Neural cell (in vitro differentiated cells): ENCODE results near the gene SLC6A18. TPM values are rescaled to one million over a fixed set of nuclear protein-coding genes. Genes with fewer than 3 reads are reported as not detected.
"Not testable (repeated sequence)": the region's sequence is repeated elsewhere in the genome, so short reads cannot be mapped to it uniquely, and the experiment has no call there.

ENCODE experiments used
- H2AFZ ChIP-seq: fragments of 200-600, 300-800 bp; sonication (generic), shearing (Covaris generic); 2 replicates; pipeline ENCODE4 v1.6.0; 2014; ENCODE audit warnings: low read depth, mild to moderate bottlenecking, antibody characterized with exemption, low read length, moderate library complexity
- H3F3A ChIP-seq: fragments of 200-600 bp; shearing (Covaris generic); 2 replicates; pipeline ENCODE4 v1.6.1; 2016; ENCODE audit warnings: mild to moderate bottlenecking, moderate library complexity, mixed read lengths, antibody characterized with exemption, low read length; ENCODE audit not compliant: insufficient read depth, poor library complexity, severe bottlenecking
- H3K27ac ChIP-seq: fragments of 200-600, 300-800 bp; sonication (generic), shearing (Covaris generic); 2 replicates; pipeline ENCODE4 v1.5.1; 2014; ENCODE audit warnings: mild to moderate bottlenecking, low read length, moderate library complexity
- H3K27me3 ChIP-seq: fragments of 300-800, 200-600 bp; sonication (generic), shearing (Covaris generic); 2 replicates; pipeline ENCODE4 v1.6.0; 2014; ENCODE audit warnings: mild to moderate bottlenecking, low read depth, low read length, moderate library complexity; ENCODE audit not compliant: insufficient read depth
- H3K36me3 ChIP-seq: fragments of 300-800, 200-600 bp; sonication (generic), shearing (Covaris generic); 2 replicates; pipeline ENCODE4 v1.5.1; 2014; ENCODE audit warnings: mild to moderate bottlenecking, antibody characterized with exemption, low read length, moderate library complexity; ENCODE audit not compliant: insufficient read depth
- H3K4me2 ChIP-seq: fragments of 300-800, 200-600 bp; sonication (generic), shearing (Covaris generic); 2 replicates; pipeline ENCODE4 v1.6.0; 2014; ENCODE audit warnings: mild to moderate bottlenecking, low read length
- H3K4me3 ChIP-seq: fragments of 300-800, 200-600 bp; sonication (generic), shearing (Covaris generic); 2 replicates; pipeline ENCODE4 v1.5.1; 2014; ENCODE audit warnings: mild to moderate bottlenecking, low read length, moderate library complexity
- H3K79me2 ChIP-seq: fragments of 200-600 bp; shearing (Covaris generic); replicated peaks from 2 replicates; pipeline ENCODE4 v1.6.0; 2014; ENCODE audit warnings: mild to moderate bottlenecking, low read length, moderate library complexity; ENCODE audit not compliant: insufficient read depth
- H3K9ac ChIP-seq: fragments of 300-800, 200-600 bp; sonication (generic), shearing (Covaris generic); 2 replicates; pipeline ENCODE4 v1.6.1; 2016; ENCODE audit warnings: mild to moderate bottlenecking, low read length, mixed read lengths
- H3K9me2 ChIP-seq: fragments of 200-600 bp; shearing (Covaris generic); 2 replicates; pipeline ENCODE4 v1.6.1; 2016; ENCODE audit warnings: mild to moderate bottlenecking, low read length, mixed read lengths; ENCODE audit not compliant: insufficient read depth
- H3K9me3 ChIP-seq: fragments of 200-600, 300-800 bp; sonication (generic), shearing (Covaris generic); 2 replicates; pipeline ENCODE4 v1.6.1; 2016; ENCODE audit warnings: mild to moderate bottlenecking, mixed run types, low read length, moderate library complexity, mixed read lengths
- H4K20me1 ChIP-seq: fragments of 200-600 bp; shearing (Covaris generic); 2 replicates; pipeline ENCODE4 v1.6.1; 2016; ENCODE audit warnings: mild to moderate bottlenecking, mixed run types; ENCODE audit not compliant: insufficient read depth
- CTCF ChIP-seq: fragments of 450-650 bp; IDR thresholded peaks from 2 replicates; pipeline ENCODE4 v1.5.1; 2014; ENCODE audit warnings: antibody characterized with exemption, mild to moderate bottlenecking, moderate library complexity; ENCODE audit not compliant: poor library complexity, severe bottlenecking
- EP300 ChIP-seq: fragments of 450-650 bp; conservative IDR thresholded peaks from 2 replicates; pipeline ENCODE4 v1.6.1; 2014; ENCODE audit warnings: antibody characterized with exemption, mild to moderate bottlenecking, moderate library complexity; ENCODE audit not compliant: poor library complexity, severe bottlenecking
- EZH2 ChIP-seq: fragments of 200-600, 300-800 bp; shearing (Covaris generic), sonication (generic); IDR thresholded peaks from 2 replicates; pipeline ENCODE4 v1.6.1; 2014; ENCODE audit warnings: antibody characterized with exemption, low read length, borderline replicate concordance, mild to moderate bottlenecking; ENCODE audit not compliant: insufficient read depth, poor library complexity, severe bottlenecking
- POLR2AphosphoS5 ChIP-seq: IDR thresholded peaks from 2 replicates; pipeline ENCODE4 v1.6.1; 2012
- RAD21 ChIP-seq: fragments of 450-650 bp; conservative IDR thresholded peaks from 2 replicates; pipeline ENCODE4 v1.6.1; 2014; ENCODE audit warnings: antibody characterized with exemption, mild to moderate bottlenecking, moderate library complexity
- REST ChIP-seq: IDR thresholded peaks from 2 replicates; pipeline ENCODE4 v1.6.1; 2012; ENCODE audit warnings: borderline replicate concordance
- SMC3 ChIP-seq: fragments of 450-650 bp; conservative IDR thresholded peaks from 2 replicates; pipeline ENCODE4 v1.6.1; 2014; ENCODE audit warnings: antibody characterized with exemption, mild to moderate bottlenecking, moderate library complexity; ENCODE audit not compliant: poor library complexity
- TAF1 ChIP-seq: IDR thresholded peaks from 2 replicates; pipeline ENCODE4 v1.6.1; 2012; ENCODE audit warnings: low read depth
- polyA plus RNA-seq: library from polyadenylated mRNA; depleted of rRNA; stranded (reverse); fragments of >200 nt; gene quantifications from 2 replicates; pipeline ENCODE4 v1.2.3, GENCODE V29; 2014

SLC6A18 gene
- polyA plus RNA-seq, 1 donor from 2014 or later, result not detected

GRCh38 chr5:1265461-1266455, 40.6 kb downstream of the SLC6A18 start:
- Histone ChIP-seq H3K4me2 (no peak overlapping the region), H3K4me3 (no peak overlapping the region), H3K79me2 (no peaks in the 10 kb centered on the region), H3K27me3 (no peaks in the 10 kb centered on the region), H2AFZ (no peak overlapping the region), H3K36me3 (no peaks in the 10 kb centered on the region), H3F3A (no peaks in the 10 kb centered on the region), H4K20me1 (no peaks in the 10 kb centered on the region), H3K27ac (no peak overlapping the region), H3K9me2 (no peaks in the 10 kb centered on the region), H3K9me3 (peaks cover 8% of the 10 kb centered on the region), H3K9ac (no peak overlapping the region)
- TF ChIP-seq SMC3, result no peak

- no peak overlapping the region for H3K4me3 ChIP-seq
- no peak for TF ChIP-seq TAF1
- no peak for TF ChIP-seq REST
- H4K20me1 ChIP-seq, result no peaks in the 10 kb centered on the region
- H3K27ac ChIP-seq, result no peak overlapping the region
- no peaks in the 10 kb centered on the region for H3K79me2 ChIP-seq
- no peak overlapping the region for H3K9ac ChIP-seq
- H3K9me3 ChIP-seq, result peaks cover 8% of the 10 kb centered on the region
- no peaks in the 10 kb centered on the region for H3K27me3 ChIP-seq
- no peaks in the 10 kb centered on the region for H3K9me2 ChIP-seq
- H2AFZ ChIP-seq, result no peak overlapping the region
- no peak overlapping the region for H3K4me2 ChIP-seq
- H3F3A ChIP-seq, result no peaks in the 10 kb centered on the region
- no peaks in the 10 kb centered on the region for H3K36me3 ChIP-seq
Measured at GRCh38 chr5:1266791-1267190, 41.6 kb downstream of the SLC6A18 start.

GRCh38 chr5:1267464-1267863, 42.3 kb downstream of the SLC6A18 start:
- H3K9me3 ChIP-seq, H3K9ac ChIP-seq, H3K4me3 ChIP-seq, H2AFZ ChIP-seq, H3K27ac ChIP-seq, H3K79me2 ChIP-seq, H3K27me3 ChIP-seq, H3K4me2 ChIP-seq, H3F3A ChIP-seq, H3K9me2 ChIP-seq, H4K20me1 ChIP-seq, H3K36me3 ChIP-seq: not testable (repeated sequence)

- Histone ChIP-seq H3K27ac (no peak overlapping the region), H3K79me2 (no peaks in the 10 kb centered on the region), H3K4me3 (no peak overlapping the region), H3K4me2 (no peak overlapping the region), H3K36me3 (no peaks in the 10 kb centered on the region), H3K9me2 (no peaks in the 10 kb centered on the region), H3K9me3 (peaks cover under 1% of the 10 kb centered on the region), H3K27me3 (no peaks in the 10 kb centered on the region), H3F3A (no peaks in the 10 kb centered on the region), H3K9ac (no peak overlapping the region), H2AFZ (no peak overlapping the region), H4K20me1 (no peaks in the 10 kb centered on the region)
- TF ChIP-seq TAF1 (no peak), POLR2AphosphoS5 (no peak), RAD21 (no peak), EP300 (no peak), EZH2 (no peak), CTCF (no peak), SMC3 (no peak), REST (no peak)
Measured at GRCh38 chr5:1268056-1268455, 42.9 kb downstream of the SLC6A18 start.
